GM21529 (cell line): ENCODE measurements around the gene TIMP3.

Source experiments
- ATAC-seq: cut with Tn5 transposase; IDR thresholded peaks from one replicate; pipeline ENCODE4 v1.9.1; 2021; ENCODE audit not compliant: unreplicated experiment

TIMP3 gene

GRCh38 chr22:32785321-32786026 lies 16.0 kb upstream of the TIMP3 start:
- no peak for ATAC-seq

GRCh38 chr22:32786027-32786418 lies 15.5 kb upstream of the TIMP3 start:
- no peak for ATAC-seq

GRCh38 chr22:32788904-32789624 lies 12.4 kb upstream of the TIMP3 start:
- ATAC-seq, result no peak

- ATAC-seq, result no peak
These were observed 11.5 kb upstream of the TIMP3 start for GRCh38 chr22:32789797-32790620.

- no peak for ATAC-seq
These were observed 10.4 kb upstream of the TIMP3 start for GRCh38 chr22:32791056-32791455.

GRCh38 chr22:32791485-32791884 lies 10.0 kb upstream of the TIMP3 start:
- no peak for ATAC-seq

- no peak for ATAC-seq
These were observed 7.9 kb upstream of the TIMP3 start for GRCh38 chr22:32793589-32793988.

- no peak for ATAC-seq
These were observed 6.9 kb upstream of the TIMP3 start for GRCh38 chr22:32794449-32795213.

- ATAC-seq, result no peak
These were observed 6.3 kb upstream of the TIMP3 start for GRCh38 chr22:32795214-32795596.

GRCh38 chr22:32796865-32797573 lies 4.5 kb upstream of the TIMP3 start:
- no peak for ATAC-seq

- no peak for ATAC-seq
These were observed 2.0 kb upstream of the TIMP3 start for GRCh38 chr22:32799496-32799895.

- ATAC-seq, result no peak
These were observed 1.2 kb upstream of the TIMP3 start for GRCh38 chr22:32800158-32800882.

- ATAC-seq, result no peak
These were observed 440 bp upstream of the TIMP3 start for GRCh38 chr22:32800994-32801536.

GRCh38 chr22:32802237-32802765 lies 796 bp downstream of the TIMP3 start:
- no peak for ATAC-seq

- no peak for ATAC-seq
These were observed 1.7 kb downstream of the TIMP3 start for GRCh38 chr22:32803020-32803737.

GRCh38 chr22:32803738-32804435 lies 2.4 kb downstream of the TIMP3 start:
- ATAC-seq, result no peak

GRCh38 chr22:32804531-32805360 lies 3.2 kb downstream of the TIMP3 start:
- no peak for ATAC-seq
